Activated naive CD8-positive, alpha-beta T cell treated with anti-CD3 and anti-CD28 coated beads for 36 hours (primary cell): Measurements from ENCODE around the gene PCNX4. TPM values are rescaled to one million over a fixed set of nuclear protein-coding genes. Genes with fewer than 3 reads are reported as not detected.
"Not testable (repeated sequence)": the region's sequence is repeated elsewhere in the genome, so short reads cannot be mapped to it uniquely, and the experiment has no call there.

Source experiments
- DNase-seq: peaks from one replicate; pipeline ENCODE4 v3.0.0; 2021
- H3K27ac Mint-ChIP-seq: one replicate; pipeline ENCODE4 v1.8.0; 2022; ENCODE audit warnings: mild to moderate bottlenecking, moderate library complexity, mixed read lengths
- H3K27me3 Mint-ChIP-seq: one replicate; pipeline ENCODE4 v1.8.0; 2022; ENCODE audit warnings: mild to moderate bottlenecking, mixed read lengths
- H3K36me3 Mint-ChIP-seq: one replicate; pipeline ENCODE4 v1.8.0; 2021; ENCODE audit warnings: mild to moderate bottlenecking, mixed read lengths
- H3K4me1 Mint-ChIP-seq: one replicate; pipeline ENCODE4 v1.8.0; 2021; ENCODE audit warnings: mixed read lengths
- H3K4me3 Mint-ChIP-seq: one replicate; pipeline ENCODE4 v1.8.0; 2022; ENCODE audit warnings: mild to moderate bottlenecking, moderate library complexity, mixed read lengths
- H3K9me3 Mint-ChIP-seq: one replicate; pipeline ENCODE4 v1.8.0; 2022; ENCODE audit warnings: mixed read lengths
- total RNA-seq, 2 experiments: library from RNA; stranded (reverse); gene quantifications; one replicate each; pipeline ENCODE4 v1.2.3, GENCODE V29; 2021

The PCNX4 gene
- total RNA-seq, 2 experiments from 2014 or later = 28.3 to 30.9 TPM

GRCh38 chr14:60093606-60094005 lies 1.9 kb downstream of the PCNX4 start:
- H3K27ac Mint-ChIP-seq = peak overlapping the region; percentile 95
- DNase-seq = no peak
- H3K4me1 Mint-ChIP-seq = peaks cover 30% of the 10 kb centered on the region
- peaks cover 36% of the 10 kb centered on the region for H3K36me3 Mint-ChIP-seq
- no peaks in the 10 kb centered on the region for H3K27me3 Mint-ChIP-seq
- H3K4me3 Mint-ChIP-seq = peak overlapping the region; percentile 97
- H3K9me3 Mint-ChIP-seq = peaks cover 1% of the 10 kb centered on the region

GRCh38 chr14:60094306-60094897 lies 2.7 kb downstream of the PCNX4 start:
- peaks cover 30% of the 10 kb centered on the region for H3K4me1 Mint-ChIP-seq
- peak; percentile 22 for DNase-seq
- H3K4me3 Mint-ChIP-seq = peak overlapping the region; percentile 97
- peaks cover 1% of the 10 kb centered on the region for H3K9me3 Mint-ChIP-seq
- no peaks in the 10 kb centered on the region for H3K27me3 Mint-ChIP-seq
- H3K36me3 Mint-ChIP-seq = peaks cover 36% of the 10 kb centered on the region
- H3K27ac Mint-ChIP-seq = peak overlapping the region; percentile 64

GRCh38 chr14:60095231-60095630 lies 3.5 kb downstream of the PCNX4 start:
- H3K27me3 Mint-ChIP-seq = no peaks in the 10 kb centered on the region
- H3K4me3 Mint-ChIP-seq = peak overlapping the region; percentile 26
- peaks cover 35% of the 10 kb centered on the region for H3K4me1 Mint-ChIP-seq
- H3K27ac Mint-ChIP-seq = peak overlapping the region; percentile 52
- peaks cover 41% of the 10 kb centered on the region for H3K36me3 Mint-ChIP-seq
- DNase-seq = no peak
- peaks cover 1% of the 10 kb centered on the region for H3K9me3 Mint-ChIP-seq

DNA sequence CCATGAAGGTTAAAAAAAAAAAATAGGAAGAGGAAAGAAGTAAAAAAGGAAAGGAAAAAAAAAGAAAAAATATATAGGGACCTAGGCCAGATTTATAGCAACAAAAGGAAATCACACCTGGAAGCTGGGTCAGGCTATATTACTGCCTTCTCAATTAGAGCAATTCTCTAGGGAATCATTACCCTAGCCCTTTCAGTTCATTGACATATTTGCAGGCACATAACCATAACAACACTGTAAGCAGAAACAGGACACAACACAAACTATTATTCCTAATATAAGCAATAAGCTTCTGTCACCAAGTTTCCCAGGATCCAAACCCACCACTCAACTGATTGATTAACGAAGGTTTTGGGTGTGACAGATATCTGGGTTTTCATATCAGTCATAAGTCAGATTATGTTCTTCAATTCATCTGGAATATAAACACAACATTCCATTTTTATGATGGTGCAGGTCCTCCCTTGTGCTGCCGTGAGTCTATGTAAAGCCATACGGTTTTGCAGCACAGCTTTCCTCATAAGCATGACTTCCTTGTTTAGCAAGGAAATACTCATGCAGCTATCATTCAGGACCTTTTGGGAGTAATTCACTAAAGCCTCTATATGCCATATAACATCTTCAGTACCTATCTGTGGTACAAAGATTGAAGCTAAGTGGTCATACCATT lies 4.2 kb downstream of the PCNX4 start:
- Mint-ChIP-seq H3K4me3 (no peak overlapping the region), H3K36me3 (peaks cover 46% of the 10 kb centered on the region), H3K27me3 (no peaks in the 10 kb centered on the region), H3K9me3 (peaks cover 1% of the 10 kb centered on the region), H3K4me1 (peaks cover 34% of the 10 kb centered on the region), H3K27ac (no peak overlapping the region)
- no peak for DNase-seq

DNA sequence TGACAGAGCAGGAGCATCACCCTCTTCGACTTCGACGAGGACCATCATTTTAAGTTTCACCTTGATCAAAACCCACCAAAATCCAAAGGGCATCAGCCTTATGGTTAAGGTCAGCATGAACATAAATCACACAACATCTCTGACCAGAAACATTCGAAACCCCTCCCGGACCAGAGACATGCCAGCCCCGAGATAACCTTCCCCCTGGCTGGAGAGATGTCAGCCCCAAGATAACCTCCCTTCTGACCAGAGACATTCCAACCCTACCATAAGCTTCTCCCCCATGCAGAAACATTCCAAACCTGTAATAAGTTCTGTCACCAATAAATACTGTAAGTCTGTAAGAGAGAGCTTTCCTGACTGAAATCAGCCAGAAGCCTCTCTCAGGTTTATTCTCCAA lies 6.3 kb downstream of the PCNX4 start:
- Mint-ChIP-seq H3K27ac (no peak overlapping the region), H3K9me3 (peaks cover 1% of the 10 kb centered on the region), H3K4me1 (peaks cover 49% of the 10 kb centered on the region), H3K27me3 (no peaks in the 10 kb centered on the region), H3K36me3 (peaks cover 55% of the 10 kb centered on the region), H3K4me3 (no peak overlapping the region)
- no peak for DNase-seq

DNA sequence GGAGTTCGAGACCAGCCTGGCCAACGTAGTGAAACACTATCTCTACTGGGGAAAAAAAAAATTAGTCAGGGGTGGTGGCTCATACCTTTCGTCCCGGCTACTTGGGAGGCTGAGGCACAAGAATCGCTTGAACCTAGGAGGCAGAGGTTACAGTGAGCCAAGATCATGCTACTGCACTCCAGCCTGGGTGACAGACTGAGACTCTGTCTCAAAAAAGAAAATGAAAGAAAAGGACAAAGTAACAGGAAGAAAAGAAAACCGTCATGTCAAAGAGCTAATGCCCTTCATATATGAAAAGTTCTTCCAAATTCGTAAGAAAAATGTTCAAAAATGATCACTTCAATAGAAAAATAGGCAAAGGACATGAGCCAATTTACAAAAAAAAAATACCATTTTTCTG lies 8.1 kb downstream of the PCNX4 start:
- Mint-ChIP-seq H3K4me1 (peaks cover 40% of the 10 kb centered on the region), H3K36me3 (peaks cover 56% of the 10 kb centered on the region)
- not testable (repeated sequence) for H3K4me3 Mint-ChIP-seq, H3K27me3 Mint-ChIP-seq, DNase-seq, H3K27ac Mint-ChIP-seq, H3K9me3 Mint-ChIP-seq

DNA sequence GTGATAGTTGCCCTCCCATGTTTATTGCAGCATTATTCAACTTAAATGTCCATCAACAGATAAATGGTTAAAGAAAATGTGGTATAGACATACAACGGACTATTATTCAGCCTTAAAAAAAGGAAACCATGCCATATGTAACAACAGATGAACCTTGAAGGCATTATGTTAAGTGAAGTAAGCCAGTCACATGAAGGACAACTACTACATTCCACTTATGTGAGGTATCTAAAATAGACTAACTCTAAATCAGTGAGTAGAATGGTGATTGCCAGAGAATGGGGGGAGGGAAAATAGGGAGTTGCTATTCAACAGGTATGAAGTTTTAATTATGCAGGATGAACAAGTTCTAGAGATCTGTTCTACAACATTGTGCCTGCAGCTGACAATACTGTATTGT lies 10.1 kb downstream of the PCNX4 start:
- peaks cover 6% of the 10 kb centered on the region for H3K9me3 Mint-ChIP-seq
- no peak for DNase-seq
- peaks cover 29% of the 10 kb centered on the region for H3K4me1 Mint-ChIP-seq
- no peak overlapping the region for H3K4me3 Mint-ChIP-seq
- H3K27ac Mint-ChIP-seq = no peak overlapping the region
- no peaks in the 10 kb centered on the region for H3K27me3 Mint-ChIP-seq
- peaks cover 51% of the 10 kb centered on the region for H3K36me3 Mint-ChIP-seq

GRCh38 chr14:60102389-60102788 lies 10.7 kb downstream of the PCNX4 start:
- H3K4me1 Mint-ChIP-seq = peaks cover 29% of the 10 kb centered on the region
- peaks cover 6% of the 10 kb centered on the region for H3K9me3 Mint-ChIP-seq
- H3K36me3 Mint-ChIP-seq = peaks cover 45% of the 10 kb centered on the region
- no peaks in the 10 kb centered on the region for H3K27me3 Mint-ChIP-seq
- no peak for DNase-seq
- H3K27ac Mint-ChIP-seq = no peak overlapping the region
- no peak overlapping the region for H3K4me3 Mint-ChIP-seq

GRCh38 chr14:60106339-60106738 lies 14.6 kb downstream of the PCNX4 start:
- H3K27ac Mint-ChIP-seq = no peak overlapping the region
- H3K36me3 Mint-ChIP-seq = peaks cover 44% of the 10 kb centered on the region
- H3K27me3 Mint-ChIP-seq = no peaks in the 10 kb centered on the region
- peaks cover 8% of the 10 kb centered on the region for H3K9me3 Mint-ChIP-seq
- no peak overlapping the region for H3K4me3 Mint-ChIP-seq
- H3K4me1 Mint-ChIP-seq = peaks cover 17% of the 10 kb centered on the region
- no peak for DNase-seq

GRCh38 chr14:60107477-60107876 lies 15.8 kb downstream of the PCNX4 start:
- Mint-ChIP-seq H3K4me3 (no peak overlapping the region), H3K36me3 (peaks cover 37% of the 10 kb centered on the region), H3K27me3 (no peaks in the 10 kb centered on the region), H3K27ac (no peak overlapping the region), H3K4me1 (peaks cover 13% of the 10 kb centered on the region), H3K9me3 (peaks cover 8% of the 10 kb centered on the region)
- DNase-seq = no peak

GRCh38 chr14:60111732-60112131 lies 20.0 kb downstream of the PCNX4 start:
- Mint-ChIP-seq H3K36me3 (peaks cover 31% of the 10 kb centered on the region), H3K27me3 (no peaks in the 10 kb centered on the region), H3K4me3 (no peak overlapping the region), H3K4me1 (peaks cover 7% of the 10 kb centered on the region), H3K9me3 (peaks cover 2% of the 10 kb centered on the region), H3K27ac (no peak overlapping the region)
- DNase-seq = no peak

DNA sequence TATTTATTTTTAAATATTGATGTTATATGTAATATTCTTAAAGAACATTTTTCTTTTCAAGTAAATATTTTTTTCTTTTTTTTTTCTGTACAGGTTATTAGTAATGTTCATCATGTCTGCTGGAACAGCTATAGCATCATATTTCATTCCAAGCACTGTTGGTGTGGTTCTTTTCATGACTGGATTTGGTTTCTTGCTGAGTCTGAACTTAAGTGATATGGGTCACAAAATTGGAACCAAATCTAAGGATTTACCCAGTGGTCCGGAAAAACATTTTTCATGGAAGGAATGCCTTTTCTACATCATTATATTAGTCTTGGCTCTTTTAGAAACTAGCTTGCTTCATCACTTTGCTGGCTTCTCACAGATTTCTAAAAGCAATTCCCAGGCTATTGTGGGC lies 23.2 kb downstream of the PCNX4 start:
- no peak for DNase-seq
- no peaks in the 10 kb centered on the region for H3K9me3 Mint-ChIP-seq
- peaks cover 7% of the 10 kb centered on the region for H3K4me1 Mint-ChIP-seq
- H3K36me3 Mint-ChIP-seq = peaks cover 25% of the 10 kb centered on the region
- no peak overlapping the region for H3K27ac Mint-ChIP-seq
- H3K27me3 Mint-ChIP-seq = no peaks in the 10 kb centered on the region
- H3K4me3 Mint-ChIP-seq = no peak overlapping the region

- H3K4me1 Mint-ChIP-seq = peaks cover 7% of the 10 kb centered on the region
- no peak overlapping the region for H3K4me3 Mint-ChIP-seq
- H3K9me3 Mint-ChIP-seq = no peaks in the 10 kb centered on the region
- peaks cover 22% of the 10 kb centered on the region for H3K36me3 Mint-ChIP-seq
- DNase-seq = no peak
- H3K27me3 Mint-ChIP-seq = no peaks in the 10 kb centered on the region
- H3K27ac Mint-ChIP-seq = no peak overlapping the region
Observed at GRCh38 chr14:60116181-60116580, 24.5 kb downstream of the PCNX4 start.

GRCh38 chr14:60125918-60126317 lies 34.2 kb downstream of the PCNX4 start:
- peaks cover 3% of the 10 kb centered on the region for H3K9me3 Mint-ChIP-seq
- H3K27ac Mint-ChIP-seq = no peak overlapping the region
- no peaks in the 10 kb centered on the region for H3K27me3 Mint-ChIP-seq
- H3K36me3 Mint-ChIP-seq = peaks cover 65% of the 10 kb centered on the region
- peaks cover 2% of the 10 kb centered on the region for H3K4me1 Mint-ChIP-seq
- DNase-seq = no peak
- H3K4me3 Mint-ChIP-seq = no peak overlapping the region

- Mint-ChIP-seq H3K4me1 (peaks cover 2% of the 10 kb centered on the region), H3K9me3 (peaks cover 1% of the 10 kb centered on the region), H3K27ac (no peak overlapping the region), H3K27me3 (no peaks in the 10 kb centered on the region), H3K4me3 (no peak overlapping the region), H3K36me3 (peaks cover 45% of the 10 kb centered on the region)
- DNase-seq = no peak
Observed at GRCh38 chr14:60133487-60133886, 41.8 kb downstream of the PCNX4 start.

GRCh38 chr14:60134702-60135101 lies 43.0 kb downstream of the PCNX4 start:
- peaks cover 41% of the 10 kb centered on the region for H3K36me3 Mint-ChIP-seq
- H3K9me3 Mint-ChIP-seq = peaks cover 1% of the 10 kb centered on the region
- no peak overlapping the region for H3K4me3 Mint-ChIP-seq
- no peaks in the 10 kb centered on the region for H3K27me3 Mint-ChIP-seq
- H3K4me1 Mint-ChIP-seq = peaks cover 2% of the 10 kb centered on the region
- DNase-seq = no peak
- H3K27ac Mint-ChIP-seq = no peak overlapping the region
